GM08714 (cell line): ENCODE measurements around the gene NAT16.
A peak's percentile ranks its signal among the peaks of the same experiment; 100 is the strongest.

Source experiments
- H3K4me3 ChIP-seq: fragments of 200-500 bp; sonication (Bioruptor generic); 2 replicates; pipeline ENCODE4 v1.5.1; 2014; ENCODE audit warnings: mild to moderate bottlenecking, low read length, inconsistent platforms
- ZNF274 ChIP-seq: IDR thresholded peaks from 2 replicates; pipeline ENCODE4 v1.6.1; 2012; ENCODE audit warnings: mild to moderate bottlenecking, low read depth, low read length

The NAT16 gene

DNA sequence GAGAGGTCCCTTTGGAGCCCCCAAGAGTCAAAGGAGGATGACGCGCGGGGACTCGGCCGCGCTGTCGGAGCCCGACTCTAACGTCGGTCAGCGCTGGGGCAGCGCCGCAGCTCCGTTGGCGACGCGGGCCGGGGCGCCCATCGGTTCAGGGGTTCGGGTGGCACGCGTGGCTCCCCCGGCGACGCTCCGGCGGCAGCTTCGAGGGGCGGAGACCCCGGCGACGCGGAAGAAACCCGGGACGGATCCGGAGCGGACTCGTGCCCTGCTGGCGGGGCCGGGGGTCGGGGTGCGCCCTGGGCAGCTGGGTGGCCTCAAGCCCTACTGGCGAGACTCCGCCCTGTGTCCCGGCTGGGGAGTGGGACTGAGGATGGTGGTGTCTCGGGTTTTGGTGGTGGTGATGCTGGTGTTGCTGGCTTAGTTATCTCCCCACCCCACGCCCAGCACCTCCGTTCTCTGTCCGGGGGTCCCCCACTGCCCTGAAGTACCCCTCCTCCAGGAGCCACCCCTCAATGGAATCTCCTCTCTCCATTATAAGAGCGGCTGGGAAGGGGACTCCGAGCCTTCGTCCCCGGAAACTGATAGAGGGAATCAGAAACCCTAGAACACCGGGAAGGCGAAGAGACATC lies at the start of gene NAT16:
Gene NAT16, minus strand, starts transcription at position 164 of the 626 bp plus-strand sequence. CDS start 5,486 bp downstream, outside the sequence.
- H3K4me3 ChIP-seq = no peak within 1 kb of the TSS
- no peak for TF ChIP-seq ZNF274

DNA sequence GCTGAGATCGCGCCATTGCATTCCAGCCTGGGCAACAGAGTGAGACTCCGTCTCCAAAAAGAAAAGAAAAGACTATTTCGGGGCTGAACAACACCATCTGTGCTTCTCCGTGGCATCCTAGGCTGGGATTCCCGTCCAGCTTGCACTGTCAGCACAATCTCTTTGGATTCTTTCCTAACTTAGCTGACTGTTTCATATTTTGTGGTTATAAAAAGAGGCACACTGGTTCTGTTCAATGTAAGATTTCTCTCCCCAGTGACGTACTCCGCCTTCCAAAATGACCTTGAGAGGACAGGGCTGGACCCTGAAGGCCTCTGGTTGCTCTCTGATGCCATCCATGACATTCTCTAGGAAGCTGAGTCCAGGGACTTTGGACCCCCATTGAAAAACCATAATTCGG lies 46.6 kb upstream of the NAT16 start:
- H3K4me3 ChIP-seq = no peak overlapping the region
- TF ChIP-seq ZNF274 = no peak

DNA sequence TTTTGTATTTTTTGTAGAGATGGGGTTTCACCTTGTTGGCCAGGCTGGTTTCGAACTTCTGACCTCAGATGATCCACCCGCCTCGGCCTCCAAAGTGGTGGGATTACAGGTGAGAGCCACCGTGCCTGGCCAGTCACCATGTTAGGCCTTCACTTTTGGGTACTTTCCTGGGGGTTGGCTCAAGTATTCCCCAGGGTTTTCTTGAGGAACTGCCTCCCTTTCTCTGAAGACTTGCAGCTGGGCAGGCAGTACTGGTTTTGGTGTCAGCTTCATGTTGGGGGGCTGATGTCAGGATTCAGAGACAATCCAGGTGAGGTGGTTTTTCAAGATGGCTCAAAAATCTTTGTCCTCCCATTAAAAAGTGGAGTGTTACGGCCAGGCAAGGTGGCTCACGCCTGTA lies 45.6 kb upstream of the NAT16 start:
- no peak for TF ChIP-seq ZNF274
- no peak overlapping the region for H3K4me3 ChIP-seq

DNA sequence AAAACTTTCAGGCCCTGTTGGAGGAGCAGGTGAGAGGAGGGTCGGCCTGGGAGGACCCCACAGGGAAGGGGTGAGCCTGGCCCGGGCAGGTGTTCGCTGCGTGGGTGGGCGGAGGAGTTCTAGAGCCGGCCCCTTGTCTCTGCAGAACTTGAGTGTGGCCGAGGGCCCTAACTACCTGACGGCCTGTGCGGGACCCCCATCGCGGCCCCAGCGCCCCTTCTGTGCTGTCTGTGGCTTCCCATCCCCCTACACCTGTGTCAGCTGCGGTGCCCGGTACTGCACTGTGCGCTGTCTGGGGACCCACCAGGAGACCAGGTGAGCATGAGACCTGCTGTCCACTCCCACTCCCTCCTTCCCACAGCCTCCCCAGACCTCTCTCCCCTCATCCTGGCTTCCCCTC lies 43.4 kb upstream of the NAT16 start:
- no peak for TF ChIP-seq ZNF274
- no peak overlapping the region for H3K4me3 ChIP-seq

DNA sequence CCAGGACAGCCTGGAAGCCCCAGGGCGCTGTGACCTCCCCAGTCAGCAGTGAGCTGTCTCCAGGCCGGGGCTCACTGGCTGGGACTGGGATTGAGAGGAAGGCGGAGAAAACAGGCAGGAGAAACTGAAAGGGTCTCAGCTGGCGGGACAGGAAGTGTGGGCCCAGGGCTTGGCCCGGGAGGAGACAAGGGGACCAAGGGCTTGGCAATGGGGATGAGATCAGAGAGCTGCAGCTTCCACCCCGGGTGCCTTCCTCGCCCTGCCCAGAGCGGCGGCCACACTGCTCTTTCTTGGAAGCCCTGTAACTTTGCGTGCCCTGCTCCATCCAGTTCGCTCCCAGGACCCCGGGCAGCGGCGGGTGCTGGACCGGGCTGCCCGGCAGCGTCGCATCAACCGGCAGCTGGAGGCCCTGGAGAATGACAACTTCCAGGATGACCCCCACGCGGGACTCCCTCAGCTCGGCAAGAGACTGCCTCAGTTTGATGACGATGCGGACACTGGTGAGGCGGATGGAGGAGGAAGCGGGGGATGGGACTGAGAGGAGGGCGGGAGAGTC lies 42.3 kb upstream of the NAT16 start:
- H3K4me3 ChIP-seq = no peak overlapping the region
- TF ChIP-seq ZNF274 = no peak

DNA sequence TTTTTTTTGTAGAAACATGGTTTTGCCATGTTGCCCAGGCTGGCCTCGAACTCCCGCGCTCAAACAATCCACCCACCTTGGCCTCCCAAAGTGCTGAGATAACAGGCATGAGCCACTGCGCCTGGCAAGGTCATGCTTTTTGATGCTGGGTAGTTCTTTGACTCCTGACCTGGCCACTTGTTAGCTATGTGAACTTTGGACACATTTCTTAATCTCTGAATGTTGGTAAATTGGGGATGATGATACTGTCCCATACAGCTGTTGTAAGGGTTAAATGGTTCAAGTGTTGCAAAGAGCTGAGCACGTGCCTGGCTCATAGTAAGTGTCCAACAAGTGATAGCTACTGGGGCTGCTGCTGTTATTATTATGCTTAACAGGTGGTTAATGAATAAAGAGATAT lies 40.2 kb upstream of the NAT16 start:
- no peak for TF ChIP-seq ZNF274

DNA sequence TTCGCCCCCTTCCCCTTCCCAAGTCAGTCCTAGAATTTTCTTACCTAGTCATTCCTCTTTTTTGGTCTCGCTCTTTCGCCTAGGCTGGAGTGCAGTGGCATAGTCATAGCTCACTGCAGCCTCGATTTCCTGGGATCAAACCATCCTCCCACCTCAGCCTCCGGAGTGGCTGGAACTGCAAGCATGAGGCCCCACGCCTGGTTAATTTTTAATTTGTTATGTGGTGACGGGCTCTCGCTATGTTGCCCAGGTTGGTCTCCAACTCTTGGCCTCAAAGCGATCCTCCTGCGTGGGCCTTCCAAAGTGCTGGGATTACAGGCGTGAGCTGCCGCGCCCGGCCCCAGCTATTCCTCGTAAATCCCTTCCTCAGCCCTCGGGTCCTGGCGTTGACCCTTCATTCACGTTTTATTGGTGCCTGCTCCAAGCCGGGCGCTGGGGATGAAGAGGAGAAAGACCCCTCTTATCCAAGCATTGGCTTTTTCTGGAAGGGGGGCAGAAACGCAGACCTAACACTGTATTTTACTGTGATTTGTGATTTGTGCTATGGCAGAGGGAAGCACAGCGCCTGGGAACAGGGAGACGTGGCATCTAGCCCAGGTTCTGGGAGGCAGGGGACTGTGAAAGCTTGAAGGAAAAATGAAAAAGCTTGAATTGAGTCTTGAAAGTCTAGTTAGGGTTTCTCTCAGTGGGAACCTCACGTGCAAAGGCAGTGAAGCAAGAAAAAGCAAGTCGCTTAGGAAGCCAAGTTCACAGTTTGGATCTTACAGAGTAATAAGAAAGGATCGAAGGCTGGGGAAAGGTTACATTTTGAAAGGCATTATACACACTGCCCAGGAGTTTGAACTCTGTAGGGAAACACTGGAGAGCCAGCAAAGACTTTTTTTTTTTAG lies 38.4 kb upstream of the NAT16 start:
- TF ChIP-seq ZNF274 = no peak
- H3K4me3 ChIP-seq = peak overlapping the region; percentile 94

More for the DNA sequence above, 40.2 kb upstream of the NAT16 start:
- H3K4me3 ChIP-seq = no peak overlapping the region

DNA sequence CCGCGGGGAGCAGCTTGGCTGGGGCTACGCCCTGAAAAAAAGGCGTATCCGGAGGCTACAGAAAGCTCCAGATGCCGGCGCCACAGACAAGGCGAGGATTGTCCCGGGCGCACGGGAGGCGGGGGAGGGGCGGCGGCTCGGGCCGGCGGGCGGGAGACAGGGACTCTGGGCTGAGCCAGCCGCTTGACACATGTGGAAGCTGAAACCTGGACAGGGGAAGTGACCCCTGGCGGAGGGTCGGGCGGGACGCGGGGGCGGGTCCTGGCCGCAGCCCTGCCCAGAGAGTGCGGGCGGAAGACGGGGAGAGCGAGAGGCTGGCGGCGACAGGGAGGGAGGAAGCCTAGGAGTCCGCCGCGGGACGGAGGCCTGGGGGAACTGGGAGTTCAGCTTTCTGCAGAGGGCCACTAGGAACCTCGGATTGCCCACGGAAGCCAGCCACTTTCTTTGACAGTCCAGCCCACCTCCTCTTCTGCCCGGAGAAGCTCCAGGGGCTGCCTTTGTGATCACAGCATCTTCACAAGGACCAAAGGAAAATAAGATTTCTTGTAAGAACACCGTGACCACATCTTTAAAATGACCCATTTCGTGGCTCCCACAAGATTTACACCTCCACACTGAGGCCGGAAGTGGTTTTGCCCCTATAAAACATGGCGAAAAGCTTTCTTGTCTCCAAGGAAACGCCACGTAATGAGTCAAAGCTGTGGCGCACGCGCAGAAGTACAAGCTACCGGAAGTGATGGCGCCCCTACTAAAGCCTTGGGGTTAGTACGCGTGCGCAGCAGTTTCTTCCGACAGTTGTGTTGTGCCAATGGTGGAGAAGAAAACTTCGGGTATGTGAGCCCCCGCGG lies 37.5 kb upstream of the NAT16 start, which contains the start of the genes PLOD3 and ZNHIT1:
Gene PLOD3, minus strand, starts transcription at position 194 of the 848 bp plus-strand sequence. CDS start 307 bp downstream, outside the sequence.
Gene ZNHIT1, plus strand, starts transcription at position 778 of the 848 bp plus-strand sequence. Its CDS starts 31 bp downstream, at position 809.
- peak within 1 kb of the TSS; percentile 94 for H3K4me3 ChIP-seq

DNA sequence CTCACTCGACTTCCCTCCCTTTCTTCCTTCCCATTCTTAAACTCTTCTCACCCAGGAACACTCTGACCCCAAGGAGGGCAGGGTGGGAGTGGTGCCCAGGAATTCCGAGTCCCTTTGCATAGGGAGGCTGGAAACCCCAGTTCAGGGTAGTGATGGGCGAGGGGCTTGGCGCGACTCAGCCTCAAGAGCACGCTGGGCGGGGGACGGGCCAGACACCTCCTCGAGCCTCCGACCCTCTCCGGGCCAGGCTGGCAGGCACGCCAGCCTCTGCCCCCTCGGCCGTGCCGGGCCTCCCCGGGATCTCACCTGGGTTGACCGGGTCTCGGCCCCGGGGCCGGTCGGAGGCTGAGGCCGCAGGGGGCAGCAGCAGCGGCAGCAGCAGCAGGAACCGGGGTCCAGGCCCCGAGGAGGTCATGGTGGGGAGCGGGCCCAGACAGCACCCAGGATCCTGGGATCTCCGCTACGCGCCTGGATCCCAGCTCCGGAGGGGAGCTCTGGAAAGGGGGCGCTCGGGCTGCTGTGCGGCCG lies 36.8 kb upstream of the NAT16 start:
- TF ChIP-seq ZNF274 = no peak
- peak overlapping the region; percentile 94 for H3K4me3 ChIP-seq

More for the DNA sequence above, 37.5 kb upstream of the NAT16 start, which contains the start of the genes PLOD3 and ZNHIT1:
- no peak for TF ChIP-seq ZNF274

DNA sequence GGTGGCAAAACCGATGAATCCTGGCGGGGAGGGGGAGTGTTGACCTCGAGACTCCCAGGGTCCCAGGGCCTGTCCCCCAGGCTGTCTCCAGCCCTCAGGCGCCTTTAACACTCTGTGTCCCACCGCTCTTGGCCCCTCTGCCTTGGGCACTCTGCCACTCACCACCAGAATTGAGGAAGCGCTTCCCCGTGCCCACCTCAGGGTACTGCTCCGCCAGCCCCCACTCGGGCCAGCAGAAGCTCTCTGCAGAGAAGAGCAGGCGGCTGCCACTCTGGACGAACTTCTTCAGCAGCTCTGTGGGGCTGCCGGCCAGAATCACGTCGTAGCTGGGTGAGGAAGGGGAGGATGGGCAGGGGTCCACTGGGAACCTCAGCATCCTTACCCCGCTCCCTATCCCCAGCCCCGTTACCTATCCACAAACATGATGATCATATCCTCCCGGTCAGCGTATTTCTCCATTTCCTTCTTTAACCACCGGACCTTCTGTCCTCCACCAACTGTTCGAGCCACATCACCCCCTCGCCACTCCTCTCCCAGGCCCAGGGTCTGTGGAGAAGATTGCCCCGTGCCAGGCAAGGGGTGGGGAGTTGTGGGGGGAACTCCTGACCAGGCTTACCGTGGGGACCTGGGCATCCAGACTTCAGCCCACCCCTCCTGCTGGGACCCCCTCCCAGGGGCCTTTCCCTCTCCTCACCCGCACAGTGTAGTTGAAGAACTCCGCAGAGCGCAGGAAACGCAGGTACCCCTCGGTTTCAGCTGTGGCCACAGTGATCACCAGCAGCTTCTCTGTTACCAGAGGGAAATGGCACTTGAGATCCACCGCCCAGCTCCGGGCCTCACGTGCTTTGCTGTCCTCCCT lies 36.1 kb upstream of the NAT16 start:
- no peak for TF ChIP-seq ZNF274
- H3K4me3 ChIP-seq = peak overlapping the region; percentile 94; the same call in 1 of the 2 replicates

DNA sequence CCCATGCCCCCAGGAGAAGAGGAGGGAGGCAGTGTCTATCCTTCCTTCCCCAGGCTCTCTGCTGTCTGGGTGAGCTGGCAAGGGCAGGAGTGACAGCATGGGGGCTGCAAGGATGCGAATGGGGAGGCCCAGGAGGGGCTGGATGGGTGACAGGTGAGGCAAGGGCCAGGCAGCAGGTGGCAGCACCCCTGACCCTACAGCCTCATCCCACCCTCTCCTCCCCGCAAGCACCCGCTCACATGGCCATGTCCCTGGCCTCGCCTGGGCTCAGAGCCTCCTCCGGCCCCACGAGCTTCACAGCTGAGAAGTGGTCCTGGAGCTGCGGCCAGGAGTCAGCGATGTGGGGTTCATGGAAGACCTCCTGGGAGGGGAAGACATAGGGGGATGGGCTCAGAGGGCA lies 31.9 kb upstream of the NAT16 start:
- H3K4me3 ChIP-seq = no peak overlapping the region
- no peak for TF ChIP-seq ZNF274

DNA sequence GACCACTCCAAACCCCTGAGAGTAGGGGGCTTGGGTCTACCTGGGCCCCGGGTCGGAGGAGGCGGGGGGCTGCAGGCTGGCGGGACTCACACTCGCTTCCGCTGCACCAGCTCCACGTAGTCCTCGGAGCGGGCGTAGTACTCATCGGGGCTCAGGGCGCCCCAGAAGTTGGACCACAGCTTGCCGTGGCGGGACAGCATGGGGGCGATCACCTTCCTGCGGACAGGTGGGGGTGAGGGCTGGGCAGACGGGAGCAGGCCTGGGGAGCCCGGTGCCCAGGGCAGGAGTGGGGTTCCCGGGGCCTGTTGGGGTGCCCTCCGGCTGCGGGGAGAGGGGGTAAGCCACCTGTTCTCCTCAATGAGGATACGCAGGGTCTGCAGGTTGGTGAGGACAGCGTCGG lies 31.4 kb upstream of the NAT16 start:
- no peak for TF ChIP-seq ZNF274
- no peak overlapping the region for H3K4me3 ChIP-seq
